CD4-positive, alpha-beta T cell treated with Interleukin-21 for 1 hour (primary cell): ENCODE data around the gene MAP2K5.

Source experiments
- DNase-seq: peaks from one replicate; pipeline ENCODE4 v3.0.0-alpha.2; 2020

The MAP2K5 gene

DNA sequence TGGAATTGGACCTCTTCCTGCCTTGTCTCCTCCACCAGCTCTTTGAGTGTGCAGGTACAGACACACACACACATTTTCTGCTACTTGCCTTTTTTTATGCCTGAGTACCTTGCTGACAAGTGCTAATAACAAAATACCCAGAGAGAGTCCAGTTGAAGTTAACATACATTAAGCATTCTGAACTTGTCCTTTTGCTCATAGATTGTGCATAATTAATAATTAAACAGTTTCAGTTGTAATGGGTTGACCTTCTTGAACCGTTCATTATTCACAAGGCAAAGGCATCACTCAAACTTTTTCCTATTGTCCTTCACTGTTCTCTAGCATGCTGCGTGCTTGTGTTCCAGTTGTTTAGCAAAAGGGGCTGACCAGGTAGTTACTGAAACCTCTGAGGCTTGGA, 223.2 kb downstream of the MAP2K5 start:
- no peak for DNase-seq

GRCh38 chr15:67766968-67767367, 224.5 kb downstream of the MAP2K5 start:
- no peak for DNase-seq

GRCh38 chr15:67768313-67768977, 225.9 kb downstream of the MAP2K5 start:
- DNase-seq: no peak

- no peak for DNase-seq
Observed at GRCh38 chr15:67769497-67770357, 227.2 kb downstream of the MAP2K5 start.

- DNase-seq: no peak
Observed at GRCh38 chr15:67770358-67770628, 227.8 kb downstream of the MAP2K5 start.

GRCh38 chr15:67771189-67771800, 228.8 kb downstream of the MAP2K5 start:
- DNase-seq: no peak

DNA sequence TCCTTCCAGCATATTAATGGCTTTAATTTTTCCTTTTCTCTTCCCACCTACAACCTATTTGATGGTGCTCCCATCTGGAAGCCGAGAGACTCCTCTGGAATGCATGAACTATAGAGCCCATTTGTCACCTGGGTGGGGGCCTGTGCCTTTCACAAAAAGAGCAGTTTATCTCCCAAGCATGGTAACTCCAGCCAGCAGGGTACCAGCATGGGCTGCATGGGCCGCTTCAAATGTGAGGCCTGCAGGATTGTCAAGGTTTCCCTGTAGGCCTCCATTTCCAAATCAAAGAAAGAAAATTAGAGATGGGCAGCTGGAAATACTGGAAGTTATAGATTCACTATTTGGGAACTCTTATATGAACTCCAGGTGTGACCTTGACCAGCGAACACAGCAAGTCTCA, 232.1 kb downstream of the MAP2K5 start:
- no peak for DNase-seq

GRCh38 chr15:67775250-67775649, 232.7 kb downstream of the MAP2K5 start:
- no peak for DNase-seq

GRCh38 chr15:67775998-67776397, 233.5 kb downstream of the MAP2K5 start:
- no peak for DNase-seq

- no peak for DNase-seq
Observed at GRCh38 chr15:67776600-67776999, 234.1 kb downstream of the MAP2K5 start.

DNA sequence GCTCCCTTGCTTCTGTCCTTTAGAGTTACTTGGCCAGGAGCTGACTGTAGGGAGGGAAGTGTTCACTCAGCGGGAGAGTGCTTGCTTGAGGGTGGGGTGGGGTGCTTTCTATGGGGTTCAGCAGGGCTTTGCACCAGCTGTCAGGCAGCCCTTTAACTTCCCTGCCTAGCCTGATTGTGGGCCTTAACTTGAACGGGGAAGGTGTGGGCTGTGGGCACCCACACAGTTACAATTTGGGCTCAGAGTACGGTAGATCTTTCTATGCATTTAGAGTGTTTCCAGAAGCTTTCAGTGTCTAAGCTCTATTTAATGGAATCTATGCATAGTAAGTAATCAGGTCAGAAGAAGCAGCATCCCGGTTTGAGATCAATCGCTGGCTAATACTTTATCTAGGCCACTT, 234.6 kb downstream of the MAP2K5 start:
- no peak for DNase-seq

DNA sequence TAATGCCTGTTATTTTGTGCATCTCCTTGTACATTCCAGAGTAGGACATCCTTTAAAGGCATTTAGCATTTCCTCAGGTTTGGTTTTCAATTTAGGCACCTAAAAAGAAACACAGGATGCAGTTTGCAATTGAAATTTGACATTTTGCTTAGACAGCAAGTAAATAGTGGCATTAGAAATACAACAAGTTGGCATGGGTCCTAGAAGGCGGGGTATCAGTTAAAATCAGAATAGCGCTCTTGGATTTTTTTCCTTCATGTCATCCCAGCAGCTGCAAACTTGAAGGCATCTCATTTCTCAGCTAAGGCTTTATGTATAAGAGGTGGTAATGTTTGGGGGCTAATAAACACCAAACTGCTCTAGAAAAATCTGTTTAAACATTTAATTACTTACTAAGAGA, 235.3 kb downstream of the MAP2K5 start:
- no peak for DNase-seq

- DNase-seq: no peak
Observed at GRCh38 chr15:67778968-67779548, 236.6 kb downstream of the MAP2K5 start.

DNA sequence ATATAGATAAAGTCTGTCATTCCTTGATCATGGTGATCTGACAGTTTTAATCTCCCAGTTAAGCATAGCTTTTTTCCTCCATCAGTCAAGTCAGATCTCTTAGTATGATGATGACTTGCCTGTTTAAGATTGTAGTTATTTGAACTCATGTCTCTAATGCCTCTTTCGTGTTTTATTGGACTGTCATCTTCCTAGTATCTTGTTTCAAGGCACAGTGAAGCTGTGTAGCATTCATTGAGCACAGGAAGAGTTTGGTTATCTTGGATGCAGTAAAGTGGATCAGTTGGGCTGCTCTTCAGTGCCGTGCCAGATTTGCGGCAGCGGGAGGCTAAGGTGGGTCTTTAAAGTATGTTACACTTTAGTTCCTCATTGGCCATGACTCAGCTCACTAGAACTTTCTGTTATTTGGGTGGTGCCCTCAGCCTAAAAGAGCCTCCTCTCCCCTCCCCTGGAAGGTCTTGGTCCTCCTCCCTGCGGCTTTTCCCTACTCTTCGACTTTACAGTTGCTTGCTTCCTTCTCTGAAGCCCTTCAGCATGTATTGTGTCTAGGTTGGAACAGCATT, 237.1 kb downstream of the MAP2K5 start:
- DNase-seq: no peak

DNA sequence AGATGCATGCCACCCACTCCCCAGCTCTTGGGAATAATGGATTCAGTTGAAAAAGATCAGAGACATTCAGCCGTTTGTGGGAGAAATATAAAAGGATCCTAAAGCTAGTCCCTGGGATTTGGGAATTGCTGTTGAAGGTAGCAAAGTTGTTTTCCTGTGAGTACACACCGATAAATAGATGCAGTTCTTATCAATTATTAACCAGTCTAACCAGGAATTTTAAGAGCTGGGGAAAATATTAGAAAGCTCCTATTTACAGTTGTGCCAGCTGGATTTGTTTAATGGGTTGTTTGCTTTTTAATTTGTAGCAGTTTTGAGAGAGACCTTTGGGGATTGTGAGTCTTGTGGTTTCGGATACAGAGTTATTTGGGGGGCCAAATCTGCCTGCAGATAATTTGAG, 238.6 kb downstream of the MAP2K5 start:
- DNase-seq: no peak

DNA sequence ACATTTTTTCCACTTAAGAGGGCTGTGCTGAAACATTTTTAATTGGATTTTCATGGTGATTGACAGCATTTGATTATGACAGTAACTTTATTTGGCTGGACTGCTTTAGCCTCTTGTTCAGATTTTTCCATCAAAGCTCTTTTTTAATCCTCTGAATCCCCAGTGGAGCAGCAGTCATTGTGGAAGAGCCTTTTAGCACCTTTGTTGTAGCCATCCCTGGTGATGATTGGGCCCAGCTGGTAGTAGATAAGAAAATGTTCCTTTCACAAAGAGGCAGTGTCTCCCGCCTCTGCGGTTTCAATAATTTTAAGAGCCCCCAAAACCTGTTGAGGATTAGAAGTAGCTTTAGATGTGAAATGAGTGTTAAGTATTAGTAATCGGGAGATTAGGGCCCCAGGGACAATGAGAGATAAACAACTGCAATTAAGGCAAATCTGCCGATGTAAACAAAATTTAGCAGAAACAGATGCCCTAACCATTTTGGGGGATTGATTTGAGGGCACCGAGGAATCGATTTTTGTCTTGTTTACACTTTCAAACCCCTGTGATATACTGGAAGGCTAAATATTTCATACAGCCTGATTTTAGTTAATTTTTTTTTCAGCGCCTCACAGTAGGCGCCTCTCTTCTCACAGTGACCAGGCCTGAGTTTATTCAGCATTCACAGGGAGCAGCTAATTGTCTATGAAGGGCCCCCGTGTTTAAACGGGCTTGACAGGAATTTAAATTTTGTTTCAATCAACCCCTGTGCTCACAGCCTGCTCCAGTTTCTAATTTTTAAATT, 239.6 kb downstream of the MAP2K5 start:
- no peak for DNase-seq

- DNase-seq: no peak
Observed at GRCh38 chr15:67782691-67782991, 240.1 kb downstream of the MAP2K5 start.

DNA sequence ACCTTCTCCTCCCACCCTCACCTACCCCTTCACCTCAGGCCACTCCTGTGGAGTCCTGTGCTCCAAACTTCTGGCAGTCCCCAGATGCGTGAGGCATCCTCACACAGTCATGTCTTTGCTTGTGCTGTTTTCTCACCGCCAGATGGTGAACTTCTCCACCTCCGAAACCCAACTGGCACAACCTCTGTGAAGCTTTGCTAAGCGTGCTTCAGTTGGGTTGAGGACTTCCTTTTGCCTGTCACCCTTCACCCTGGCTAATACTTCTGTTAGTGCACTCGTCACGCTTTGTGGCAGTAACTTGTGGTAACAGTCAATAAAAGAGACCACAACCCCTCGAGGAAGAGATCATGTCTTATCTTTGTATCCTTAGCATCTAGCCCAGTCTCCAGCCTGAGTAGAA, 240.8 kb downstream of the MAP2K5 start:
- DNase-seq: peak; percentile 63

- DNase-seq: peak; percentile 5
Observed at GRCh38 chr15:67784090-67784781, 241.7 kb downstream of the MAP2K5 start.

GRCh38 chr15:67784856-67785430, 242.4 kb downstream of the MAP2K5 start:
- DNase-seq: no peak

DNA sequence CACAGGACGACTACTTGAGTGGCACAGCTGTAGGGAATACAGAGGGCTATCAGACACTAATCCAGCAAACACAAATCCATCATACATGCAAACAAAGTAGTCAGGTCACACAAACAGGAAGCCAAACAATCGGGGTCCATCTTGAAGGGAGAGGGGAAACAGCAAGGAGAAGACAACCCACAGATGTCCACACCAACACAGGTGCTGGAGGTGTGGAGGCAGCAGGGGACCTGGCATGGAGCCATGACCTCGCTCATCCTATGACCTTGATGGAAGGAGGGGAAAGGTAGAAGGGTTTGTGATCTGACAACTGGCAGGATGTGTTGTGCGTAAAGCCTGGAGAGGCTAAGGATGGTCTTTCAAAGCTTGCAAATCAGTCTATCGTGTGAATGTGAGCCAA, 242.9 kb downstream of the MAP2K5 start:
- DNase-seq: no peak

DNA sequence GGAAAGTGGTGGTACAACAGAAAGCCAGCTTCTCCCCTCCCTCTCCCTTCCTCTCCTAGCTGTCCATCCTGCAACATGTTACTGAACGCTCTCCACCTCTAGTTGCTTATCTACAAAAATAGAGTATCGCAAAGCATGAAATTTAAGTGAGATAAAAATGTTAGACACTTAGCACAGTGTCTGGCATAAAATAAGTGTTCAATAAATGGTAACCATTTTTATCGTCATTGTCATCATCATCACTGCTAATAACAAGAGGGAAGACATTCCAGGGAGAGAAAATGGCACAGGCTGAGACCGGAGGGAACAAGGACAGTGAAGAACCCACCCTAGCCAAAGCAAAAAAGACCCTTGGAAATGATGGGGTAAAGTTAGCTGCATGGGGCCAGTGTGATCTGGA, 244.1 kb downstream of the MAP2K5 start:
- no peak for DNase-seq
